HEK293 (cell line): ENCODE measurements around the gene PYDC1.

Source experiments
- CTCF ChIA-PET: fragments of 350-600 bp; formaldehyde crosslinking; extraction: SDS; loops from one replicate; lab custom pipeline; 2021; ENCODE audit warnings: antibody characterized with exemption; lab: Yijun Ruan, JAX
- POLR2A ChIA-PET: fragments of 300-600 bp; formaldehyde crosslinking; extraction: SDS; loops from one replicate; lab custom pipeline; 2020; ENCODE audit warnings: antibody characterized with exemption, inconsistent platforms; lab: Yijun Ruan, JAX
- H3K27ac ChIP-seq: fragments of 200-500 bp; sonication (Bioruptor generic); 2 replicates; pipeline ENCODE4 v1.5.1; 2014; ENCODE audit warnings: low read depth, low read length, control low read depth, inconsistent platforms; ENCODE audit errors: extremely low read depth
- H3K36me3 ChIP-seq, 2 experiments: fragments of 200-500 bp in 1 of 2; sonication (Bioruptor generic) in 1 of 2; 1 replicate in 1 of 2; 2 replicates in 1 of 2; pipeline ENCODE4 v1.5.1; 2014 to 2017; ENCODE audit warnings: inconsistent platforms in 2 of 2, low read length in 2 of 2; ENCODE audit not compliant: control insufficient read depth in 2 of 2, insufficient read depth in 1 of 2
- H3K4me1 ChIP-seq: fragments of 200-500 bp; sonication (Bioruptor generic); 2 replicates; pipeline ENCODE4 v1.5.1; 2014; ENCODE audit warnings: mild to moderate bottlenecking, low read length, inconsistent platforms; ENCODE audit not compliant: control insufficient read depth, insufficient read depth
- H3K4me3 ChIP-seq: 2 replicates; pipeline ENCODE4 v1.5.1; 2011; ENCODE audit warnings: low read depth, mild to moderate bottlenecking, control low read depth, low read length, moderate library complexity
- H3K9me3 ChIP-seq: fragments of 200-500 bp; sonication (Bioruptor generic); 2 replicates; pipeline ENCODE4 v1.5.1; 2014; ENCODE audit warnings: low read depth, low read length, inconsistent platforms; ENCODE audit not compliant: control insufficient read depth, insufficient read depth
- BCL11B ChIP-seq: fragments of 450-650 bp; formaldehyde crosslinking; IDR thresholded peaks from 2 replicates; pipeline ENCODE4 v1.5.1; 2016; ENCODE audit warnings: low read depth, missing biosample characterization, missing genetic modification characterization
- EGR2 ChIP-seq: fragments of 450-650 bp; formaldehyde crosslinking; IDR thresholded peaks from 2 replicates; pipeline ENCODE4 v1.5.1; 2016; ENCODE audit warnings: low read depth, missing biosample characterization, missing genetic modification characterization
- GLI2 ChIP-seq: fragments of 450-650 bp; formaldehyde crosslinking; IDR thresholded peaks from 2 replicates; pipeline ENCODE4; 2017; ENCODE audit warnings: missing biosample characterization, missing genetic modification characterization, low read depth, borderline replicate concordance
- GLIS1 ChIP-seq: fragments of 450-650 bp; formaldehyde crosslinking; IDR thresholded peaks from 2 replicates; pipeline ENCODE4 v1.5.1; 2016; ENCODE audit warnings: missing biosample characterization, missing genetic modification characterization
- GLIS2 ChIP-seq: fragments of 450-650 bp; formaldehyde crosslinking; IDR thresholded peaks from 2 replicates; pipeline ENCODE4 v1.5.1; 2016; ENCODE audit warnings: missing biosample characterization, missing genetic modification characterization
- IKZF3 ChIP-seq: fragments of 450-650 bp; IDR thresholded peaks from 2 replicates; pipeline ENCODE4 v1.5.0; 2018; ENCODE audit warnings: missing biosample characterization, mild to moderate bottlenecking, missing genetic modification characterization, moderate library complexity
- KLF1 ChIP-seq: fragments of 450-650 bp; formaldehyde crosslinking; IDR thresholded peaks from 2 replicates; pipeline ENCODE4 v1.5.1; 2016; ENCODE audit warnings: missing biosample characterization, missing genetic modification characterization
- KLF17 ChIP-seq: fragments of 450-650 bp; formaldehyde crosslinking; IDR thresholded peaks from 2 replicates; pipeline ENCODE4 v1.5.1; 2016; ENCODE audit warnings: missing biosample characterization, missing genetic modification characterization
- PATZ1 ChIP-seq: fragments of 450-650 bp; formaldehyde crosslinking; IDR thresholded peaks from 2 replicates; pipeline ENCODE4 v1.5.1; 2016; ENCODE audit warnings: missing biosample characterization, missing genetic modification characterization
- YY2 ChIP-seq: fragments of 450-650 bp; formaldehyde crosslinking; IDR thresholded peaks from 2 replicates; pipeline ENCODE4 v1.5.1; 2016; ENCODE audit warnings: missing biosample characterization, missing genetic modification characterization
- ZBTB7A ChIP-seq: fragments of 450-650 bp; formaldehyde crosslinking; IDR thresholded peaks from 2 replicates; pipeline ENCODE4 v1.5.1; 2016; ENCODE audit warnings: low read depth, missing biosample characterization, missing genetic modification characterization
- ZFHX2 ChIP-seq: fragments of 450-650 bp; formaldehyde crosslinking; conservative IDR thresholded peaks from 2 replicates; pipeline ENCODE4 v1.5.1; 2016; ENCODE audit warnings: missing biosample characterization, missing genetic modification characterization
- ZNF132 ChIP-seq: fragments of 450-650 bp; formaldehyde crosslinking; IDR thresholded peaks from 2 replicates; pipeline ENCODE4 v1.5.1; 2017; ENCODE audit warnings: missing biosample characterization, missing genetic modification characterization, borderline replicate concordance
- ZNF18 ChIP-seq: fragments of 450-650 bp; formaldehyde crosslinking; IDR thresholded peaks from 2 replicates; pipeline ENCODE4 v1.5.1; 2016; ENCODE audit warnings: missing biosample characterization, missing genetic modification characterization
- ZNF2 ChIP-seq: fragments of 450-650 bp; formaldehyde crosslinking; IDR thresholded peaks from 2 replicates; pipeline ENCODE4 v1.5.1; 2016; ENCODE audit warnings: missing biosample characterization, missing genetic modification characterization
- ZNF211 ChIP-seq: fragments of 450-650 bp; formaldehyde crosslinking; IDR thresholded peaks from 2 replicates; pipeline ENCODE4 v1.5.1; 2016; ENCODE audit warnings: low read depth, missing biosample characterization, missing genetic modification characterization
- ZNF214 ChIP-seq: fragments of 450-650 bp; formaldehyde crosslinking; IDR thresholded peaks from 2 replicates; pipeline ENCODE4 v1.5.1; 2017; ENCODE audit warnings: missing biosample characterization, mild to moderate bottlenecking, missing genetic modification characterization, borderline replicate concordance
- ZNF24 ChIP-seq: fragments of 450-650 bp; formaldehyde crosslinking; IDR thresholded peaks from 2 replicates; pipeline ENCODE4 v1.5.1; 2016; ENCODE audit warnings: missing biosample characterization, missing genetic modification characterization
- ZNF248 ChIP-seq: fragments of 450-650 bp; formaldehyde crosslinking; IDR thresholded peaks from 2 replicates; pipeline ENCODE4 v1.5.1; 2017; ENCODE audit warnings: missing biosample characterization, missing genetic modification characterization
- ZNF341 ChIP-seq: fragments of 450-650 bp; formaldehyde crosslinking; IDR thresholded peaks from 2 replicates; pipeline ENCODE4; 2016; ENCODE audit warnings: low read depth, missing biosample characterization, missing genetic modification characterization
- ZNF548 ChIP-seq: fragments of 450-650 bp; formaldehyde crosslinking; IDR thresholded peaks from 2 replicates; pipeline ENCODE4 v1.5.1; 2016; ENCODE audit warnings: missing biosample characterization, missing genetic modification characterization
- ZNF549 ChIP-seq: fragments of 450-650 bp; IDR thresholded peaks from 2 replicates; pipeline ENCODE4 v1.5.1; 2018; ENCODE audit warnings: missing biosample characterization, missing genetic modification characterization, mild to moderate bottlenecking, inconsistent platforms, moderate library complexity
- ZNF560 ChIP-seq: fragments of 450-650 bp; formaldehyde crosslinking; IDR thresholded peaks from 2 replicates; pipeline ENCODE4 v1.5.1; 2017; ENCODE audit warnings: missing biosample characterization, missing genetic modification characterization, borderline replicate concordance
- ZSCAN23 ChIP-seq: fragments of 450-650 bp; formaldehyde crosslinking; IDR thresholded peaks from 2 replicates; pipeline ENCODE4 v1.5.1; 2016; ENCODE audit warnings: missing biosample characterization, missing genetic modification characterization
- ZSCAN4 ChIP-seq: fragments of 450-650 bp; formaldehyde crosslinking; IDR thresholded peaks from 2 replicates; pipeline ENCODE4 v1.5.1; 2017; ENCODE audit warnings: missing biosample characterization, missing genetic modification characterization

Gene PYDC1

GRCh38 chr16:31202414-31203375, 14.2 kb downstream of the PYDC1 start, which contains the start of gene PYCARD:
PYCARD (minus strand) TSS chr16:31202760; CDS start chr16:31202690, 70 bp downstream.
- Histone ChIP-seq H3K4me1 (no peaks in the 10 kb centered on the region), H3K4me3 (no peak within 1 kb of the TSS), H3K9me3 (no peaks in the 10 kb centered on the region), H3K36me3 (peaks cover 0 to 16% of the 10 kb centered on the region in 2 experiments; a peak in 2 of 3 replicates), H3K27ac (no peak within 1 kb of the TSS)
- POLR2A ChIA-PET, result interaction anchor here (0.5 to 2.2 kb wide), 7 partner anchors 9 to 250 kb away, joined by 3 to 10 read pairs (median 3); partner anchors contain the start of gene FUS
- CTCF ChIA-PET, result interaction anchor here (0.5 to 0.7 kb wide), 2 partner anchors 175 to 1354 kb away, joined by 3 read pairs; no protein-coding TSS in a partner anchor
- TF ChIP-seq IKZF3 (tag by site-specific recombination), result no peak
- no peak for TF ChIP-seq GLI2 (tag by site-specific recombination)

GRCh38 chr16:31201582-31202413, 15.1 kb downstream of the PYDC1 start:
- peaks cover 1 to 24% of the 10 kb centered on the region in 2 experiments; a peak in 2 of 3 replicates for H3K36me3 ChIP-seq
- TF ChIP-seq GLIS2 (tag by site-specific recombination), result peak; percentile 62
- TF ChIP-seq PATZ1 (tag by site-specific recombination), result 0 out of 2 replicates have a peak, but pooled peaks have one; percentile 20
- TF ChIP-seq ZNF560 (tag by site-specific recombination), result no peak
- no peak for TF ChIP-seq ZSCAN4 (tag by site-specific recombination)
- peak; percentile 39; the same call in 1 of the 2 replicates for TF ChIP-seq ZFHX2 (tag by site-specific recombination)
- no peak for TF ChIP-seq ZBTB7A (tag by site-specific recombination)
- TF ChIP-seq YY2 (tag by site-specific recombination), result no peak
- TF ChIP-seq GLIS1 (tag by site-specific recombination), result peak; percentile 76
- TF ChIP-seq ZNF214 (tag by site-specific recombination), result no peak
- no peak for TF ChIP-seq ZSCAN23 (tag by site-specific recombination)
- TF ChIP-seq ZNF341, result peak; percentile 45; the same call in 1 of the 2 replicates
- TF ChIP-seq ZNF18 (tag by site-specific recombination), result no peak
- TF ChIP-seq ZNF2 (tag by site-specific recombination), result 0 out of 2 replicates have a peak, but pooled peaks have one; percentile 25
- TF ChIP-seq ZNF132, result no peak
- no peak for TF ChIP-seq ZNF248
- TF ChIP-seq KLF17 (tag by site-specific recombination), result 0 out of 2 replicates have a peak, but pooled peaks have one; percentile 28
- TF ChIP-seq ZNF211 (tag by site-specific recombination), result no peak
- TF ChIP-seq ZNF548, result no peak
- TF ChIP-seq ZNF549 (tag by site-specific recombination), result no peak
- TF ChIP-seq EGR2 (tag by site-specific recombination), result 0 out of 2 replicates have a peak, but pooled peaks have one; percentile 34
- peak; percentile 97 for TF ChIP-seq KLF1 (tag by site-specific recombination)
- TF ChIP-seq GLI2 (tag by site-specific recombination), result no peak
- TF ChIP-seq ZNF24 (tag by site-specific recombination), result no peak
- TF ChIP-seq BCL11B (tag by site-specific recombination), result no peak

More at GRCh38 chr16:31201582-31202413, 15.1 kb downstream of the PYDC1 start:
- no peaks in the 10 kb centered on the region for H3K9me3 ChIP-seq
- CTCF ChIA-PET, result interaction anchor here (0.5 kb wide), 1 partner anchor 176 kb away, joined by 3 read pairs; no protein-coding TSS in a partner anchor
- H3K27ac ChIP-seq, result no peak overlapping the region
- POLR2A ChIA-PET, result interaction anchor here (0.5 to 2.2 kb wide), 9 partner anchors 10 to 85 kb away, joined by 3 to 10 read pairs (median 4); partner anchors contain the start of gene FUS
- H3K4me1 ChIP-seq, result no peaks in the 10 kb centered on the region
- H3K4me3 ChIP-seq, result no peak overlapping the region
